Nephron progenitor cell (in vitro differentiated cells): Measurements from ENCODE around the gene INSYN2B.

ENCODE experiments used
- DNase-seq: peaks from one replicate; pipeline ENCODE4 v3.0.0; 2021
- H3K27ac Mint-ChIP-seq: 2 replicates; pipeline ENCODE4 v1.8.0; 2021; ENCODE audit warnings: mild to moderate bottlenecking, moderate library complexity, mixed read lengths
- H3K27me3 Mint-ChIP-seq: 2 replicates; pipeline ENCODE4 v1.8.0; 2021; ENCODE audit warnings: mild to moderate bottlenecking, low read depth, mixed read lengths; ENCODE audit not compliant: poor library complexity
- H3K36me3 Mint-ChIP-seq: 2 replicates; pipeline ENCODE4 v1.8.0; 2021; ENCODE audit warnings: low read depth, mixed read lengths
- H3K4me1 Mint-ChIP-seq: 2 replicates; pipeline ENCODE4 v1.8.0; 2021; ENCODE audit warnings: mixed read lengths
- H3K4me3 Mint-ChIP-seq: 2 replicates; pipeline ENCODE4 v1.8.0; 2021; ENCODE audit warnings: mild to moderate bottlenecking, moderate library complexity, mixed read lengths
- H3K9me3 Mint-ChIP-seq: 2 replicates; pipeline ENCODE4 v1.8.0; 2021; ENCODE audit warnings: mild to moderate bottlenecking, moderate library complexity, mixed read lengths
- TF ChIP-seq, protein P1 (sequence below): fragments of 200-600 bp; sonication (generic); IDR thresholded peaks from 2 replicates; pipeline ENCODE4 v1.5.0; 2021; ENCODE audit warnings: antibody characterized with exemption

Gene INSYN2B

DNA sequence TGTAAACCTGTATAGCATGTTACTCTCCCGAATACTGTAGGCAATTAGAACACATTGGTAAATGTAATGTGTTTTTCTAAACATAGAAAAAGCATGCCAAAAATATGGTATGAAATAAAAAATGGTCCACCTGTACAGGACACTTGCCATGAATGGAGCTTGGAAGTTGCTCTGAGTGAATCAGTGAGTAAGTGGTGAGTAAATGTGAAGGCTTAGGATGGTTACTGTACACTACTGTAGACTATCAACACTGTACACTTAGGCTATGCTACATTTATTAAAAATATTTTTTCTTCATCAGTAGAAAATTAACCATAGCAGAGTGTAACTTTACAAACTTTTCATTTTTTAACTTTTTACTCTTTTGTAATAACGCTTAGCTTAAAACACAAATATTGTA lies 41.9 kb downstream of the INSYN2B start:
- Mint-ChIP-seq H3K36me3 (no peaks in the 10 kb centered on the region), H3K4me1 (no peaks in the 10 kb centered on the region), H3K27ac (no peak overlapping the region), H3K9me3 (no peaks in the 10 kb centered on the region), H3K27me3 (peaks cover 16% of the 10 kb centered on the region), H3K4me3 (no peak overlapping the region)
- DNase-seq: no peak
- TF ChIP-seq, protein P1, sequence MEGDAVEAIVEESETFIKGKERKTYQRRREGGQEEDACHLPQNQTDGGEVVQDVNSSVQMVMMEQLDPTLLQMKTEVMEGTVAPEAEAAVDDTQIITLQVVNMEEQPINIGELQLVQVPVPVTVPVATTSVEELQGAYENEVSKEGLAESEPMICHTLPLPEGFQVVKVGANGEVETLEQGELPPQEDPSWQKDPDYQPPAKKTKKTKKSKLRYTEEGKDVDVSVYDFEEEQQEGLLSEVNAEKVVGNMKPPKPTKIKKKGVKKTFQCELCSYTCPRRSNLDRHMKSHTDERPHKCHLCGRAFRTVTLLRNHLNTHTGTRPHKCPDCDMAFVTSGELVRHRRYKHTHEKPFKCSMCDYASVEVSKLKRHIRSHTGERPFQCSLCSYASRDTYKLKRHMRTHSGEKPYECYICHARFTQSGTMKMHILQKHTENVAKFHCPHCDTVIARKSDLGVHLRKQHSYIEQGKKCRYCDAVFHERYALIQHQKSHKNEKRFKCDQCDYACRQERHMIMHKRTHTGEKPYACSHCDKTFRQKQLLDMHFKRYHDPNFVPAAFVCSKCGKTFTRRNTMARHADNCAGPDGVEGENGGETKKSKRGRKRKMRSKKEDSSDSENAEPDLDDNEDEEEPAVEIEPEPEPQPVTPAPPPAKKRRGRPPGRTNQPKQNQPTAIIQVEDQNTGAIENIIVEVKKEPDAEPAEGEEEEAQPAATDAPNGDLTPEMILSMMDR: no peak

DNA sequence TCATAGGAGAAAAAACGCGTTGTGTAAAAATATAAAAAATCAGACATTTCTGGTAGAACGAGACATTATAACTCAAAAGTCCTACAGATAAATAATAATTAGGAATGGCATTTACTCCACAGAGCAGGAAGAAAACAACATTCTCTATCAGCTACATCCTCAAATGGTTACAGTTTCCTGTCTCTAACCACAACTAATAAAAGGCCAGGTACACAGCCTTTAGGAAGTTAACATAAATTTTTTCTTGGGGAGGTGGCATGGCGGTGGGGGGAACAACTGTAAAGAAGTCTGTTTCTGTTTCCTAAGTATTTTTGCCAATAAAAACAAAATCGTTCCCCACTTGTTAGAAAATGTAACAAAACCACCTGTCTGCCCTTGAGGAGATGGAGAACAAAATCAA lies 44.5 kb downstream of the INSYN2B start:
- no peaks in the 10 kb centered on the region for H3K36me3 Mint-ChIP-seq
- H3K4me3 Mint-ChIP-seq: no peak overlapping the region
- no peaks in the 10 kb centered on the region for H3K9me3 Mint-ChIP-seq
- no peaks in the 10 kb centered on the region for H3K4me1 Mint-ChIP-seq
- H3K27ac Mint-ChIP-seq: no peak overlapping the region
- DNase-seq: no peak
- TF ChIP-seq, protein P1: no peak
- H3K27me3 Mint-ChIP-seq: peaks cover 25% of the 10 kb centered on the region

GRCh38 chr5:169934990-169935389 lies 45.3 kb downstream of the INSYN2B start:
- Mint-ChIP-seq H3K27me3 (peaks cover 28% of the 10 kb centered on the region), H3K4me3 (no peak overlapping the region), H3K36me3 (no peaks in the 10 kb centered on the region), H3K27ac (no peak overlapping the region), H3K9me3 (no peaks in the 10 kb centered on the region), H3K4me1 (no peaks in the 10 kb centered on the region)
- TF ChIP-seq, protein P1: no peak
- DNase-seq: no peak

GRCh38 chr5:169933616-169934015 lies 46.7 kb downstream of the INSYN2B start:
- no peaks in the 10 kb centered on the region for H3K9me3 Mint-ChIP-seq
- no peak overlapping the region for H3K4me3 Mint-ChIP-seq
- no peaks in the 10 kb centered on the region for H3K36me3 Mint-ChIP-seq
- no peak for DNase-seq
- TF ChIP-seq, protein P1: no peak
- peaks cover 28% of the 10 kb centered on the region for H3K27me3 Mint-ChIP-seq
- no peak overlapping the region for H3K27ac Mint-ChIP-seq
- no peaks in the 10 kb centered on the region for H3K4me1 Mint-ChIP-seq

DNA sequence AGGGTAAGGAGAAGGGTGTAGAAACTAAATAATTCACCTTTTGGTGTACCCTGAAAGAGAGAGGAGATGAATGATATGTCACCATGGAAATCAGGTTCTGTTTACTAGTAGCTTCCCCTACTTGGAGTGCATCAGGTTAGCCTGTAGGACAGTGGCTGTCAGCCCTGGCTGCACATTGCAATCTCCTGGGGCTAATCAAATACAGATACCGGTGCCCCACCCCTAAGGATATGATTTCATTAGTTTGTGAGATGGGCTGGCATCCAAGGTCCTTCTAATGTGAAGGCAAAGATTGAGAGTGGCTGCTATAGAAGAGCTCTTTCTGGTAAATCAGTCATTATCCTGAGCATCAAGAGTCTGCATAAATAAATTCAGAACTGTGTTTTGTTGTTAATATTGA lies 47.2 kb downstream of the INSYN2B start:
- Mint-ChIP-seq H3K9me3 (no peaks in the 10 kb centered on the region), H3K36me3 (no peaks in the 10 kb centered on the region), H3K4me1 (no peaks in the 10 kb centered on the region), H3K27me3 (peaks cover 28% of the 10 kb centered on the region), H3K4me3 (no peak overlapping the region), H3K27ac (no peak overlapping the region)
- DNase-seq: no peak
- TF ChIP-seq, protein P1: no peak

GRCh38 chr5:169923988-169924387 lies 56.3 kb downstream of the INSYN2B start:
- Mint-ChIP-seq H3K27me3 (peaks cover 5% of the 10 kb centered on the region), H3K27ac (no peak overlapping the region), H3K36me3 (no peaks in the 10 kb centered on the region), H3K4me3 (no peak overlapping the region), H3K4me1 (peaks cover 17% of the 10 kb centered on the region), H3K9me3 (no peaks in the 10 kb centered on the region)
- TF ChIP-seq, protein P1: no peak
- peak; percentile 21 for DNase-seq
